Peyer's patch (tissue), 4 donors: ENCODE measurements around the gene TLK2.
"Not testable (repeated sequence)": the region's sequence is repeated elsewhere in the genome, so short reads cannot be mapped to it uniquely, and the experiment has no call there.

Experiments used
- CTCF ChIP-seq, 6 experiments: fragments of 450-650 bp in 4 of 6; fragments of 200-600 bp in 2 of 6; sonication (generic) in 1 of 6; IDR thresholded peaks; one replicate each; pipeline ENCODE4 v1.5.1; 2017 to 2019; ENCODE audit warnings: antibody characterized with exemption in 6 of 6, mild to moderate bottlenecking in 3 of 6, moderate library complexity in 1 of 6
- POLR2A ChIP-seq, 2 donors: fragments of 450-650 bp; IDR thresholded peaks; one replicate each; pipeline ENCODE4 v1.5.1; 2017; ENCODE audit warnings: antibody characterized with exemption in 2 of 2, mild to moderate bottlenecking in 2 of 2, moderate library complexity in 2 of 2

- not testable (repeated sequence) for TF ChIP-seq CTCF, POLR2A (IDR thresholded peaks at IDR 0.05)
These were observed 21.8 kb downstream of the TLK2 start for GRCh38 chr17:62500463-62500862.
